Cardiac muscle cell (in vitro differentiated cells and primary cell): ENCODE measurements around the gene DLK1. TPM values are rescaled to one million over a fixed set of nuclear protein-coding genes. Genes with fewer than 3 reads are reported as not detected.

Experiments used
- DNase-seq, 2 donors: peaks; one replicate each; pipeline versions ENCODE4 v3.0.0 to v3.0.0-alpha.2; 2010 to 2017; ENCODE audit warnings: low read depth in 1 of 2, low spot score in 1 of 2
- H3K27ac ChIP-seq: fragments of 200-600 bp; sonication (generic); 2 replicates; pipeline ENCODE4 v1.5.1; 2016
- H3K27me3 ChIP-seq: fragments of 200-600 bp; sonication (generic); 2 replicates; pipeline ENCODE4 v1.6.0; 2016; ENCODE audit warnings: control low read depth
- H3K36me3 ChIP-seq: fragments of 200-600 bp; sonication (generic); 2 replicates; pipeline ENCODE4 v1.5.1; 2016; ENCODE audit warnings: control low read depth
- H3K4me1 ChIP-seq: fragments of 200-600 bp; sonication (generic); 2 replicates; pipeline ENCODE4 v1.8.1; 2017; ENCODE audit warnings: low read depth, mild to moderate bottlenecking, mixed run types
- H3K4me3 ChIP-seq: fragments of 200-600 bp; sonication (generic); 2 replicates; pipeline ENCODE4 v1.5.1; 2016; ENCODE audit warnings: mild to moderate bottlenecking
- H3K9me3 ChIP-seq: fragments of 200-600 bp; sonication (generic); 2 replicates; pipeline ENCODE4 v1.5.1; 2017; ENCODE audit warnings: low read depth, mild to moderate bottlenecking, control low read depth
- CTCF ChIP-seq: IDR thresholded peaks from 2 replicates; pipeline ENCODE4 v1.5.1; 2012; ENCODE audit warnings: low read depth, mild to moderate bottlenecking, low read length
- polyA plus RNA-seq: library from polyadenylated mRNA; unstranded; fragments of >200 nt; fragmentation: Nextera tagmentation; extraction: Ambion mirVana; gene quantifications from 2 replicates; pipeline ENCODE4 v1.2.1, GENCODE V29; 2016
- total RNA-seq: library from RNA; depleted of rRNA; stranded (reverse); fragments of >200 nt; gene quantifications from 2 replicates; pipeline ENCODE4 v1.2.3, GENCODE V29; 2016

Gene DLK1
- total and polyA plus RNA-seq, 2 experiments from 2014 or later: 24.0 to 64.1 TPM

DNA sequence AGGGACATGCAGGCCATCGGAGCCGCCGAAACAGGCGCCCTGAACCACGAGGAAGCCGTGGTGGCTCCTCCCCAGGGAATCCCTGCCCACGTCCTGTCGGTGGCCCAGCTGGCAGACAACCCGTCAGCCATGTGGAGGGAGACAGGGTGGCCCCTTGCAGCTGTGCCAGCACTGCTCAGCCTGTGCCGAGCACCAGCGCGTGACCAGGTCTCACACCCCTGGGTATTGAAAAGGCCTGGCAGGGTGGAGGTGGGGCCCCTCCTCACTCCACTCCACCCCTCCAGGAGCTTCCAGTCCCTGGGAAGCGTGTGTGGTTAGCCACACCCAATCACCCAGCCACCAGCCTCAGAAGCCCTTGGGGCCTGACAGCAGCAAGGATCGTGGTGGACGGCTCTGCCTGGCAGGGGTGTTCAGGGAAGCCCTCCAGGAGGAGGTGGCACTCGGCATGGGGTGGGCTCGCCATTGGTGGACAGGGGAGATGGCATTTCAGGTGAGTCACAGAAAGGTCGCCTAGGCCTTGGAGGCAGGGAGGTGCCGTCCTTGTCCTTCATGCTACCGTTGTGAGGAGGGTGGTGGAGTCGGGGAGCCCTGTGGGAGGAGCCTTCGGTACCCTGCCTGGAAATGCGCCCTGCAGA lies 12.3 kb upstream of the DLK1 start:
- H3K36me3 ChIP-seq: no peaks in the 10 kb centered on the region
- H3K4me3 ChIP-seq: no peak overlapping the region
- H3K9me3 ChIP-seq: no peaks in the 10 kb centered on the region
- no peak for DNase-seq
- no peaks in the 10 kb centered on the region for H3K27me3 ChIP-seq
- H3K27ac ChIP-seq: no peak overlapping the region
- H3K4me1 ChIP-seq: peaks cover 13% of the 10 kb centered on the region
- no peak for TF ChIP-seq CTCF

DNA sequence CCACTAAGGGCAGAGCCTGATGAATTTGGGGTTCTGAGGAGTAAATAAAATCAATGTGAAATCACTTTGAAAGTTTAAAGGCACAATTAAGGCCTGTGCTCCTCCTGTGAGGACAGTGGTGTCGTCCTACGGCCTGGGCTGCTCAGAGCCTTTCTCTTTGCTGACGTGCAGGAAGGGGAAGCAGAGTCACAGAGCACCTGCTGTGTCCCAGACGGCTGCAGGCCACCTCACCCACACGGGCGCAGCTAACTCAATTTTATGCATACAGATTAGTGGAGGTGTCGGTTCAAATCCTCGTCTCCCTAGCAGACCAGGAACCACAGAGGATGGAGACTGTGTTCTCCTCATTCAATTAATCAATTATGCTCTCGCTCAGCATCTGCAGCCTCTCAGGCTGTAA lies 11.4 kb upstream of the DLK1 start:
- peaks cover 10% of the 10 kb centered on the region for H3K4me1 ChIP-seq
- TF ChIP-seq CTCF: no peak

GRCh38 chr14:100715803-100716202 lies 10.9 kb upstream of the DLK1 start:
- no peak overlapping the region for H3K4me3 ChIP-seq
- DNase-seq: no peak
- H3K9me3 ChIP-seq: no peaks in the 10 kb centered on the region
- H3K27ac ChIP-seq: no peak overlapping the region
- H3K4me1 ChIP-seq: peaks cover 5% of the 10 kb centered on the region
- TF ChIP-seq CTCF: no peak
- no peaks in the 10 kb centered on the region for H3K27me3 ChIP-seq
- no peaks in the 10 kb centered on the region for H3K36me3 ChIP-seq

More for the DNA sequence above, 11.4 kb upstream of the DLK1 start:
- Histone ChIP-seq H3K9me3 (no peaks in the 10 kb centered on the region), H3K36me3 (no peaks in the 10 kb centered on the region), H3K27me3 (no peaks in the 10 kb centered on the region), H3K4me3 (no peak overlapping the region), H3K27ac (no peak overlapping the region)
- no peak for DNase-seq

- no peak for DNase-seq
- TF ChIP-seq CTCF: no peak
- Histone ChIP-seq H3K4me3 (no peak overlapping the region), H3K4me1 (no peaks in the 10 kb centered on the region), H3K27me3 (no peaks in the 10 kb centered on the region), H3K9me3 (no peaks in the 10 kb centered on the region), H3K36me3 (no peaks in the 10 kb centered on the region), H3K27ac (no peak overlapping the region)
Observed at GRCh38 chr14:100717386-100717785, 9.3 kb upstream of the DLK1 start.

DNA sequence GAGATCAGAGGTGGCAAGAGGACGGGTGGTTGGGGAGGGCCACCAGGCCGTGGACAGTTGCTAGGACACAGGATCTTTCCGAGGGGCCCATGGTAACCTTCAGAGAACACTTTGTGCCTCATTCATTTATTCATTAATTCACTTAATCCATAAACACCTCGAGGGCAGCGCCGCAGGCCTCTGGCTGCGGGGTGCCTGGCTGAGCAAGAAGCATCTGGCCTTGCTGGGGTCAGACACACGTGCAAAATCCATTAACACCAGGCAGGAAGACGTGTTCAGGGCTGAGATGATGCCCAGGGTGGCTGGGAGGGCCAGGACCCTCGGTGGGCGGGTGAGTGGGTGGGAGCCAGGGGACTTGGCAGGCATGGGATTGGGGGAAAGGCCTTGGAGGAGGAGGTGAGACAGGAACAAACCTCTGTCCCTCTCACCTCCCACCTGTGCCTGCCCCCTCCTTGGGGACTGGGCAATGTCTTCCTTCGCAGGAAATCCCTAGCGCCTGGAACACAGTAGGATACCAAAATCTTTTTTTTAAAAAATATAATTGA lies 6.6 kb upstream of the DLK1 start:
- no peaks in the 10 kb centered on the region for H3K36me3 ChIP-seq

More for the DNA sequence above, 6.6 kb upstream of the DLK1 start:
- no peak for TF ChIP-seq CTCF
- H3K9me3 ChIP-seq: no peaks in the 10 kb centered on the region
- no peak overlapping the region for H3K4me3 ChIP-seq
- peaks cover 3% of the 10 kb centered on the region for H3K4me1 ChIP-seq
- H3K27ac ChIP-seq: no peak overlapping the region
- DNase-seq: no peak
- H3K27me3 ChIP-seq: no peaks in the 10 kb centered on the region
